H1 (cell line): Measurements from ENCODE around the gene NCAPG2.

Experiments
- BCL11A ChIP-seq, 2 experiments: IDR thresholded peaks; one replicate each; pipeline ENCODE4 v1.6.1; 2011; ENCODE audit warnings: low read depth in 2 of 2, low read length in 2 of 2, mild to moderate bottlenecking in 2 of 2
- BRCA1 ChIP-seq: IDR thresholded peaks from 2 replicates; pipeline ENCODE4 v1.6.1; 2012; ENCODE audit warnings: low read depth, low read length, improper control_type of control experiment
- KDM1A ChIP-seq: fragments of 200-600, 300-600 bp; sonication (generic); IDR thresholded peaks from 2 replicates; pipeline ENCODE4 v1.7.1; 2016; ENCODE audit warnings: mild to moderate bottlenecking, low read length, borderline replicate concordance
- RFX5 ChIP-seq: IDR thresholded peaks from 2 replicates; pipeline ENCODE4 v1.6.1; 2011; ENCODE audit warnings: low read depth, low read length, improper control_type of control experiment, borderline replicate concordance
- SP4 ChIP-seq: IDR thresholded peaks from 2 replicates; pipeline ENCODE4 v1.6.1; 2012; ENCODE audit warnings: low read length, inconsistent platforms

- TF ChIP-seq BRCA1 (no peak), SP4 (no peak), BCL11A (IDR thresholded peaks at IDR 0.05; ENCODE audit: low read depth in 2 of 2, low read length in 2 of 2) (no peak), RFX5 (no peak), KDM1A (no peak)
Observed at GRCh38 chr7:158658475-158658874, 46.1 kb downstream of the NCAPG2 start.
